Sigmoid colon (tissue), 4 donors: ENCODE measurements around the gene GFM1.

Experiments used
- POLR2A ChIP-seq, 2 donors: fragments of 450-650 bp; IDR thresholded peaks; one replicate each; pipeline ENCODE4 v1.6.1; 2016; ENCODE audit warnings: antibody characterized with exemption in 2 of 2, mild to moderate bottlenecking in 2 of 2, moderate library complexity in 2 of 2
- POLR2AphosphoS5 ChIP-seq, 4 donors: sonication (generic); formaldehyde crosslinking; IDR thresholded peaks; one replicate each; pipeline ENCODE4 v1.6.1; 2017; ENCODE audit warnings: antibody characterized with exemption in 4 of 4

DNA sequence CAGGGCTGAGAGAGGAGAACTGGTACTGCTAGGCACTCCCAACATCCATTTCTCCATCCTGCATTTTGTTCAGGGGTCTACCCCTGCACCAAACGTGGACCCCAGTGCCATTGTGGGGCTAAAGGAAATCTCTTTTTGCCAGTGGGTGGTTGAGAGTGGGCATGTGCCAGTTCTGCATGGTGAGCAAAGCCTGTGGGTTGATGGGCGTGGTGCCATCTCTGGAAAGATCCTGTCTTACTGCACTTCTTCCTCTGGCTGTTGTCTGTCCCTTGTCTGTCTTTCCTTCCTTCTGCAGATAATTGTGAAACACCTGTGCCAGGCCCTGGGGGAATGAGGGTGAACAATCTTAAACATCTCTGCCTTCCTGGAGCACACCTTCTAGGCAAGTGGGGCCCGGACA, 89.3 kb downstream of the GFM1 start:
- TF ChIP-seq POLR2AphosphoS5 (IDR thresholded peaks at IDR 0.05) (no peak), POLR2A (IDR thresholded peaks at IDR 0.05) (no peak)
